OCI-LY7 (cell line): ENCODE results near the gene UBE3B. TPM values are rescaled to one million over a fixed set of nuclear protein-coding genes. Genes with fewer than 3 reads are reported as not detected.

ENCODE experiments used
- BruUV-seq: library from RNA; stranded (reverse); fragments of 400-500 nt; replicated peaks from 2 replicates; lab custom pipeline; 2021; lab: Mats Ljungman, UMichigan
- CTCF ChIA-PET: fragments of 300-600 bp; sonication (Branson Sonifier 250); formaldehyde crosslinking; loops from one replicate; lab custom pipeline; 2022; ENCODE audit warnings: antibody characterized with exemption; ENCODE audit not compliant: unreplicated experiment; lab: Charles Lee
- POLR2A ChIA-PET: fragments of 300-600 bp; sonication (Branson Sonifier 250); formaldehyde crosslinking; loops from one replicate; lab custom pipeline; 2022; ENCODE audit warnings: antibody characterized with exemption; lab: Charles Lee
- DNase-seq: peaks from one replicate; pipeline ENCODE4 v3.0.0-alpha.2; 2015; ENCODE audit warnings: low spot score
- H2AFZ ChIP-seq: fragments of 200-600 bp; sonication (generic), shearing (Covaris generic); 2 replicates; pipeline ENCODE4 v1.6.1; 2014; ENCODE audit warnings: mild to moderate bottlenecking, antibody characterized with exemption, low read length, moderate library complexity
- H3K27ac ChIP-seq: fragments of 200-600 bp; sonication (generic); 2 replicates; pipeline ENCODE4 v1.5.1; 2014; ENCODE audit warnings: mixed run types, low read depth, mild to moderate bottlenecking, moderate library complexity, low read length, inconsistent platforms; ENCODE audit not compliant: poor library complexity, severe bottlenecking
- H3K36me3 ChIP-seq: fragments of 200-600 bp; sonication (generic); 2 replicates; pipeline ENCODE4 v1.6.1; 2014; ENCODE audit warnings: mild to moderate bottlenecking, antibody characterized with exemption, low read length, moderate library complexity, mixed read lengths; ENCODE audit not compliant: insufficient read depth
- H3K4me1 ChIP-seq: fragments of 200-600 bp; sonication (generic); 2 replicates; pipeline ENCODE4 v1.5.1; 2014; ENCODE audit warnings: mild to moderate bottlenecking, low read length; ENCODE audit not compliant: insufficient read depth, poor library complexity, severe bottlenecking
- H3K4me2 ChIP-seq: fragments of 200-600 bp; sonication (generic); 2 replicates; pipeline ENCODE4 v1.6.1; 2014; ENCODE audit warnings: mild to moderate bottlenecking, low read length
- H3K4me3 ChIP-seq: fragments of 200-600 bp; sonication (generic); 2 replicates; pipeline ENCODE4 v1.5.1; 2014; ENCODE audit warnings: mild to moderate bottlenecking, low read depth, low read length; ENCODE audit not compliant: poor library complexity, severe bottlenecking
- H3K79me2 ChIP-seq: fragments of 200-600 bp; sonication (generic); 2 replicates; pipeline ENCODE4 v1.6.1; 2016; ENCODE audit warnings: low read depth, mild to moderate bottlenecking, low read length, moderate library complexity, mixed read lengths; ENCODE audit not compliant: insufficient read depth
- H3K9me2 ChIP-seq: fragments of 200-600 bp; sonication (generic); 2 replicates; pipeline ENCODE4 v1.6.1; 2016; ENCODE audit warnings: mild to moderate bottlenecking, low read length, mixed read lengths; ENCODE audit not compliant: insufficient read depth
- H3K9me3 ChIP-seq: fragments of 200-600 bp; sonication (generic); 2 replicates; pipeline ENCODE4 v1.6.1; 2014; ENCODE audit warnings: mild to moderate bottlenecking, mixed run types, low read length, mixed read lengths
- H4K20me1 ChIP-seq: fragments of 200-600 bp; sonication (generic); 2 replicates; pipeline ENCODE4 v1.6.1; 2014; ENCODE audit warnings: mild to moderate bottlenecking, antibody characterized with exemption, low read length, moderate library complexity, mixed read lengths; ENCODE audit not compliant: insufficient read depth
- EZH2phosphoT487 ChIP-seq: fragments of 200-600 bp; sonication (generic); IDR thresholded peaks from 2 replicates; pipeline ENCODE4 v1.6.1; 2018; ENCODE audit warnings: low read depth, borderline replicate concordance, mild to moderate bottlenecking, mixed run types, antibody characterized with exemption, low read length, moderate library complexity, mixed read lengths
- intact Hi-C: fragments of 100-400 bp; cut with micrococcal nuclease; formaldehyde crosslinking; loops from one replicate; pipeline ENCODE4 v1.10.0; 2022; ENCODE audit not compliant: unreplicated experiment
- total RNA-seq, 2 experiments: library from RNA; depleted of rRNA in 1 of 2; stranded (reverse); fragments of >200 nt in 1 of 2; shearing (Covaris generic) in 1 of 2; gene quantifications; 2 replicates each; pipeline ENCODE4 v1.2.3, GENCODE V29; 2014 to 2022
- TF ChIP-seq, protein P1 (sequence below): fragments of 200-600 bp; sonication (generic); conservative IDR thresholded peaks from 2 replicates; pipeline ENCODE4 v1.5.1; 2014; ENCODE audit warnings: mild to moderate bottlenecking, antibody characterized with exemption, low read length, moderate library complexity, mixed read lengths

Gene UBE3B
- total RNA-seq, 2 experiments from 2014 or later = 27.8 to 32.6 TPM

GRCh38 chr12:109501299-109501698 lies 23.9 kb downstream of the UBE3B start:
- H3K9me3 ChIP-seq = no peaks in the 10 kb centered on the region
- ChIA-PET POLR2A (interaction anchor here (0.7 kb wide), 1 partner anchor 85 kb away, joined by 4 read pairs; no protein-coding TSS in a partner anchor), CTCF (interaction anchor here (0.9 kb wide), 1 partner anchor 15 kb away, joined by 3 read pairs; no protein-coding TSS in a partner anchor)
- no TSS peak for BruUV-seq
- peaks cover 78% of the 10 kb centered on the region for H3K36me3 ChIP-seq
- H3K4me1 ChIP-seq = no peaks in the 10 kb centered on the region
- no peak overlapping the region for H3K27ac ChIP-seq
- H4K20me1 ChIP-seq = no peaks in the 10 kb centered on the region
- H3K79me2 ChIP-seq = no peaks in the 10 kb centered on the region
- DNase-seq = no peak
- H3K4me3 ChIP-seq = no peak overlapping the region
- no peak overlapping the region for H2AFZ ChIP-seq
- no peak overlapping the region for H3K4me2 ChIP-seq
- TF ChIP-seq EZH2phosphoT487 = no peak
- TF ChIP-seq, protein P1, sequence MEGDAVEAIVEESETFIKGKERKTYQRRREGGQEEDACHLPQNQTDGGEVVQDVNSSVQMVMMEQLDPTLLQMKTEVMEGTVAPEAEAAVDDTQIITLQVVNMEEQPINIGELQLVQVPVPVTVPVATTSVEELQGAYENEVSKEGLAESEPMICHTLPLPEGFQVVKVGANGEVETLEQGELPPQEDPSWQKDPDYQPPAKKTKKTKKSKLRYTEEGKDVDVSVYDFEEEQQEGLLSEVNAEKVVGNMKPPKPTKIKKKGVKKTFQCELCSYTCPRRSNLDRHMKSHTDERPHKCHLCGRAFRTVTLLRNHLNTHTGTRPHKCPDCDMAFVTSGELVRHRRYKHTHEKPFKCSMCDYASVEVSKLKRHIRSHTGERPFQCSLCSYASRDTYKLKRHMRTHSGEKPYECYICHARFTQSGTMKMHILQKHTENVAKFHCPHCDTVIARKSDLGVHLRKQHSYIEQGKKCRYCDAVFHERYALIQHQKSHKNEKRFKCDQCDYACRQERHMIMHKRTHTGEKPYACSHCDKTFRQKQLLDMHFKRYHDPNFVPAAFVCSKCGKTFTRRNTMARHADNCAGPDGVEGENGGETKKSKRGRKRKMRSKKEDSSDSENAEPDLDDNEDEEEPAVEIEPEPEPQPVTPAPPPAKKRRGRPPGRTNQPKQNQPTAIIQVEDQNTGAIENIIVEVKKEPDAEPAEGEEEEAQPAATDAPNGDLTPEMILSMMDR = no peak
- H3K9me2 ChIP-seq = no peaks in the 10 kb centered on the region
- intact Hi-C loops = no loop called here

DNA sequence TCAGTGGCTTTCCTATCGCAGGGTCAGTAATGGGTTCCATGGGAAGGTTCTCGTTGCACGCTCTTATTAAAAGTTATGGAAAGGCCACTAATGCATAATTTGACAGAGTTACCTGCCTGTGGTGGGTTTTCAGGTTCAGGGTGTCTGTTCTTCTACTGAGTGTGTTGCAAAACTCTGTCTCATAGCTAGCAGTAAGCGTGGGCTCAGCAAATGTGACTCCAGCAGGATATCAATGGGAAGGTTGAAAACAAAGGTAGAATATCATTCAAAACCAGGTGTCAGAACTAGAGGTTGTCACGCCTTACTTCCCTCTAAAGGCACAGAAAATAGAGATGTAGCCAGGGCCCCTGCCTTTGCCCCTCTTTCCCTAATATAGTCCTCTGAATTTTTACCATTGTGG lies 24.9 kb downstream of the UBE3B start:
- ChIA-PET POLR2A (no interaction called here), CTCF (no interaction called here)
- H3K4me2 ChIP-seq = no peak overlapping the region
- H3K79me2 ChIP-seq = no peaks in the 10 kb centered on the region
- H3K4me1 ChIP-seq = no peaks in the 10 kb centered on the region
- no peak overlapping the region for H2AFZ ChIP-seq
- peaks cover 85% of the 10 kb centered on the region for H3K36me3 ChIP-seq
- H4K20me1 ChIP-seq = no peaks in the 10 kb centered on the region
- intact Hi-C loops = no loop called here
- no peaks in the 10 kb centered on the region for H3K9me3 ChIP-seq
- H3K27ac ChIP-seq = no peak overlapping the region
- no peak for DNase-seq
- no peak overlapping the region for H3K4me3 ChIP-seq
- no TSS peak for BruUV-seq
- no peak for TF ChIP-seq EZH2phosphoT487
- TF ChIP-seq, protein P1 = no peak
- no peaks in the 10 kb centered on the region for H3K9me2 ChIP-seq

DNA sequence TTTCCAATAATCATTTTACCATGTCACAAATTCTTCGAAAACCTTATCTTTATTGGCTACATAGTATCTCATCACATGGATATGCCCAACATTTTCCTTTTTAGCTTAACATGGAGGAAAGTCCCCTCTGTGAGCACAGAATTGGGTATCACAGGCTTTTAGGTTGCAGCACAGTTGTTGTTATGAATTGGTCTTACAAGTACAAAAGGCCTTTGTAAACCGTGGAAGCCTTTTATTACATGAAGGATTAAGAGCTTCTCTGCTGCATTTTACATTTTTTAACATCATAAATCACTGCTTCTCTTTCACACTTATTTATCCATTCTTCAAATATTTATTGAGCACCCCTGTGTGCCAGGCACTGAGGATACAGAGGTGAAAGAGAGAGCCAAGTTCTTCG lies 26.2 kb downstream of the UBE3B start:
- POLR2A ChIA-PET = no interaction called here
- Histone ChIP-seq H3K36me3 (peaks cover 86% of the 10 kb centered on the region), H3K9me2 (no peaks in the 10 kb centered on the region), H3K9me3 (no peaks in the 10 kb centered on the region), H3K4me3 (no peak overlapping the region), H4K20me1 (no peaks in the 10 kb centered on the region), H3K27ac (no peak overlapping the region), H3K4me2 (no peak overlapping the region), H2AFZ (no peak overlapping the region), H3K79me2 (no peaks in the 10 kb centered on the region), H3K4me1 (no peaks in the 10 kb centered on the region)
- TF ChIP-seq EZH2phosphoT487 = no peak
- TF ChIP-seq, protein P1 = no peak
- CTCF ChIA-PET = no interaction called here
- intact Hi-C loops = no loop called here
- no peak for DNase-seq
- no TSS peak for BruUV-seq
